Body of pancreas (tissue), 4 donors: ENCODE results near the gene POLRMT. TPM values are rescaled to one million over a fixed set of nuclear protein-coding genes. Genes with fewer than 3 reads are reported as not detected.

ENCODE experiments used
- ATAC-seq: fragments of 150-250 bp; one replicate; pipeline ENCODE4 v1.9.1; 2016
- DNase-seq, 4 donors: peaks; one replicate each; pipeline ENCODE4 v3.0.0-alpha.2; 2019
- H3K27ac ChIP-seq, 4 donors: fragments of 200-600 bp; sonication (generic); 1 replicate in 3 of 4; 2 replicates in 1 of 4; pipeline versions ENCODE4 v1.5.1 to v1.6.1; 2016 to 2019; ENCODE audit warnings: mild to moderate bottlenecking in 1 of 4, mixed read lengths in 1 of 4, moderate library complexity in 1 of 4
- H3K27me3 ChIP-seq, 2 donors: fragments of 200-600 bp; sonication (generic); one replicate each; pipeline ENCODE4 v1.6.0; 2016; ENCODE audit warnings: mild to moderate bottlenecking in 1 of 2
- H3K36me3 ChIP-seq, 2 donors: fragments of 200-600 bp; sonication (generic); replicated peaks in 1 of 2; 2 replicates each; pipeline ENCODE4 v1.5.1; 2016; ENCODE audit warnings: low read depth in 2 of 2; ENCODE audit not compliant: insufficient read depth in 1 of 2
- H3K4me1 ChIP-seq: fragments of 200-600 bp; sonication (generic); one replicate; pipeline ENCODE4 v1.6.0; 2016
- H3K4me3 ChIP-seq, 2 donors: fragments of 200-600 bp; sonication (generic); 1 replicate in 1 of 2; 2 replicates in 1 of 2; pipeline ENCODE4 v1.5.1; 2016 to 2019
- H3K9me3 ChIP-seq, 3 donors: fragments of 200-600 bp; sonication (generic); 1 replicate in 2 of 3; 2 replicates in 1 of 3; pipeline ENCODE4 v1.5.1; 2016
- CTCF ChIP-seq, 7 experiments: fragments of 450-650 bp in 4 of 7; fragments of 200-600 bp in 3 of 7; sonication (generic) in 3 of 7; IDR thresholded peaks; one replicate each; pipeline ENCODE4 v1.5.1; 2016 to 2019; ENCODE audit warnings: antibody characterized with exemption in 7 of 7
- POLR2A ChIP-seq, 3 donors: fragments of 450-650 bp; IDR thresholded peaks; one replicate each; pipeline ENCODE4 v1.6.1; 2016; ENCODE audit warnings: antibody characterized with exemption in 3 of 3, mild to moderate bottlenecking in 2 of 3
- WGBS, 2 donors: methylation state at CpG; one replicate each; pipeline ENCODE4 v1.1.5; 2017; 5-methylcytosine and 5-hydroxymethylcytosine counted together
- intact Hi-C: fragments of 100-400 bp; cut with DNase I; formaldehyde crosslinking; loops from one replicate; pipeline ENCODE4 v1.15.1; 2023
- total RNA-seq, 2 donors: library from RNA; depleted of rRNA; stranded (reverse); fragments of >200 nt; gene quantifications; one replicate each; pipeline ENCODE4 v1.1.0, GENCODE V29; 2016

Gene POLRMT
- total RNA-seq, 2 donors from 2014 or later = 25.4 to 46.1 TPM

- Histone ChIP-seq H3K4me1 (peaks cover 54% of the 10 kb centered on the region), H3K9me3 (no peaks in the 10 kb centered on the region), H3K27ac (no peak overlapping the region), H3K27me3 (no peaks in the 10 kb centered on the region), H3K4me3 (no peak overlapping the region), H3K36me3 (no peaks in the 10 kb centered on the region)
- no peak for DNase-seq
- 77 to 100% methylated on average over 1 to 19 of the region's 19 CpGs for whole genome bisulfite sequencing, 2 donors
- TF ChIP-seq CTCF (IDR thresholded peaks at IDR 0.05) (no peak), POLR2A (IDR thresholded peaks at IDR 0.05) (no peak)
- ATAC-seq = no peak
- intact Hi-C loops = no loop called here
Observed at GRCh38 chr19:657611-658010, 24.3 kb upstream of the POLRMT start.

GRCh38 chr19:656751-657559 lies 23.6 kb upstream of the POLRMT start:
- intact Hi-C loops = no loop called here
- H3K27ac ChIP-seq = no peak overlapping the region
- TF ChIP-seq CTCF (IDR thresholded peaks at IDR 0.05) (no peak), POLR2A (IDR thresholded peaks at IDR 0.05) (no peak)
- WGBS, 2 donors = 89 to 91% methylated on average over 27 to 42 of the region's 43 CpGs
- H3K4me1 ChIP-seq = peaks cover 52% of the 10 kb centered on the region
- H3K27me3 ChIP-seq = no peaks in the 10 kb centered on the region
- DNase-seq (peak in 1 of 4 donors; percentile 11), ATAC-seq (no peak)
- H3K9me3 ChIP-seq = no peaks in the 10 kb centered on the region
- no peaks in the 10 kb centered on the region for H3K36me3 ChIP-seq
- no peak overlapping the region for H3K4me3 ChIP-seq

GRCh38 chr19:655691-656090 lies 22.4 kb upstream of the POLRMT start:
- no peak for TF ChIP-seq POLR2A (IDR thresholded peaks at IDR 0.05)
- no peak for TF ChIP-seq CTCF (IDR thresholded peaks at IDR 0.05)
- Histone ChIP-seq H3K4me3 (no peak overlapping the region), H3K27ac (no peak overlapping the region), H3K36me3 (peaks cover 4 to 6% of the 10 kb centered on the region in 2 donors), H3K4me1 (peaks cover 39% of the 10 kb centered on the region), H3K27me3 (no peaks in the 10 kb centered on the region), H3K9me3 (no peaks in the 10 kb centered on the region)
- 79 to 92% methylated on average over 17 of the region's 17 CpGs for WGBS, 2 donors
- DNase-seq = no peak
- intact Hi-C loops = no loop called here
- no peak for ATAC-seq

- no peak overlapping the region for H3K4me3 ChIP-seq
- ATAC-seq (no peak), DNase-seq (no peak)
- TF ChIP-seq POLR2A (IDR thresholded peaks at IDR 0.05) (no peak), CTCF (IDR thresholded peaks at IDR 0.05) (no peak)
- no peaks in the 10 kb centered on the region for H3K27me3 ChIP-seq
- H3K36me3 ChIP-seq = peaks cover 11 to 13% of the 10 kb centered on the region in 2 donors
- intact Hi-C loops = no loop called here
- H3K4me1 ChIP-seq = peaks cover 16% of the 10 kb centered on the region
- 90 to 98% methylated on average over 8 to 17 of the region's 17 CpGs for WGBS, 2 donors
- H3K27ac ChIP-seq = no peak overlapping the region
- H3K9me3 ChIP-seq = no peaks in the 10 kb centered on the region
Observed at GRCh38 chr19:653425-653824, 20.1 kb upstream of the POLRMT start.
